Stimulated activated CD4-positive, alpha-beta T cell treated with anti-CD3 and anti-CD28 coated beads, Interleukin-4, amount 100 ng/mL, for 48 hours (primary cell): ENCODE data around the gene GRK2.

Experiments used
- DNase-seq, 2 donors: peaks; one replicate each; pipeline ENCODE4 v3.0.0-alpha.2; 2020; ENCODE audit warnings: low read depth in 2 of 2

The GRK2 gene

GRCh38 chr11:67299471-67300191 lies 33.4 kb downstream of the GRK2 start:
- no peak for DNase-seq

- DNase-seq, result no peak
These were observed 34.0 kb downstream of the GRK2 start for GRCh38 chr11:67300256-67300755.

- no peak for DNase-seq
These were observed 34.6 kb downstream of the GRK2 start for GRCh38 chr11:67300756-67301312.

- no peak for DNase-seq
These were observed 35.1 kb downstream of the GRK2 start for GRCh38 chr11:67301313-67301921.

GRCh38 chr11:67301951-67302516 lies 35.8 kb downstream of the GRK2 start:
- DNase-seq, result no peak

GRCh38 chr11:67302571-67303131 lies 36.4 kb downstream of the GRK2 start:
- no peak for DNase-seq

GRCh38 chr11:67303132-67303834 lies 37.0 kb downstream of the GRK2 start, which contains the start of gene SSH3:
Gene SSH3, plus strand, starts transcription at chr11:67303530. Its CDS starts 96 bp downstream, at chr11:67303626.
- DNase-seq, result no peak

- DNase-seq, result no peak
These were observed 37.6 kb downstream of the GRK2 start for GRCh38 chr11:67303835-67304411.

- no peak for DNase-seq
These were observed 38.3 kb downstream of the GRK2 start for GRCh38 chr11:67304511-67305113.

GRCh38 chr11:67306769-67307544 lies 40.7 kb downstream of the GRK2 start:
- no peak for DNase-seq

GRCh38 chr11:67307545-67308001 lies 41.3 kb downstream of the GRK2 start:
- no peak for DNase-seq

- DNase-seq, result no peak
These were observed 42.0 kb downstream of the GRK2 start for GRCh38 chr11:67308031-67308866.

- DNase-seq, result no peak
These were observed 42.9 kb downstream of the GRK2 start for GRCh38 chr11:67309166-67309565.

- no peak for DNase-seq
These were observed 43.4 kb downstream of the GRK2 start for GRCh38 chr11:67309661-67310061.

GRCh38 chr11:67310246-67311050 lies 44.2 kb downstream of the GRK2 start:
- no peak for DNase-seq

GRCh38 chr11:67311051-67311555 lies 44.8 kb downstream of the GRK2 start:
- no peak for DNase-seq

- no peak for DNase-seq
These were observed 45.3 kb downstream of the GRK2 start for GRCh38 chr11:67311556-67312082.
